H1 (cell line): ENCODE measurements around the gene HADHA. TPM values are rescaled to one million over a fixed set of nuclear protein-coding genes. Genes with fewer than 3 reads are reported as not detected.

Experiments
- BCL11A ChIP-seq, 2 experiments: IDR thresholded peaks; one replicate each; pipeline ENCODE4 v1.6.1; 2011; ENCODE audit warnings: low read depth in 2 of 2, low read length in 2 of 2, mild to moderate bottlenecking in 2 of 2
- CHD2 ChIP-seq: IDR thresholded peaks from 2 replicates; pipeline ENCODE4 v1.6.1; 2012; ENCODE audit warnings: low read length, improper control_type of control experiment
- CHD7 ChIP-seq: fragments of 300-600 bp; sonication (generic); IDR thresholded peaks from 2 replicates; pipeline ENCODE4 v1.7.1; 2012; ENCODE audit warnings: low read length, moderate library complexity, mild to moderate bottlenecking, inconsistent platforms; ENCODE audit not compliant: insufficient replicate concordance
- EP300 ChIP-seq, 2 experiments: IDR thresholded peaks; 1 replicate in 1 of 2; 2 replicates in 1 of 2; pipeline ENCODE4 v1.6.1; 2011 to 2012; ENCODE audit warnings: low read depth in 2 of 2, low read length in 2 of 2, mild to moderate bottlenecking in 2 of 2, borderline replicate concordance in 1 of 2, inconsistent platforms in 1 of 2, moderate library complexity in 1 of 2
- KDM5A ChIP-seq: fragments of 200-600 bp; IDR thresholded peaks from 2 replicates; pipeline ENCODE4 v1.7.1; 2012; ENCODE audit warnings: mild to moderate bottlenecking, low read length, inconsistent platforms, mixed read lengths
- POU5F1 ChIP-seq: IDR thresholded peaks from 2 replicates; pipeline ENCODE4 v1.6.1; 2011; ENCODE audit warnings: low read depth, mild to moderate bottlenecking, low read length, moderate library complexity
- RBBP5 ChIP-seq: IDR thresholded peaks from 2 replicates; pipeline ENCODE4 v1.7.1; 2012; ENCODE audit warnings: low read depth, mild to moderate bottlenecking, inconsistent platforms, low read length, moderate library complexity, borderline replicate concordance
- RXRA ChIP-seq: IDR thresholded peaks from 2 replicates; pipeline ENCODE4 v1.6.1; 2011; ENCODE audit warnings: low read depth, mild to moderate bottlenecking, low read length, moderate library complexity; ENCODE audit not compliant: insufficient read depth
- TCF12 ChIP-seq: IDR thresholded peaks from 2 replicates; pipeline ENCODE4 v1.6.1; 2011; ENCODE audit warnings: low read depth, mild to moderate bottlenecking, low read length
- USF2 ChIP-seq: IDR thresholded peaks from 2 replicates; pipeline ENCODE4 v1.6.1; 2011; ENCODE audit warnings: low read length, improper control_type of control experiment
- polyA plus RNA-seq, 7 experiments: library from polyadenylated mRNA; depleted of rRNA in 3 of 7; stranded (reverse) in 5 of 7; unstranded in 2 of 7; fragments of >200 nt in 5 of 7; fragments of 200-250 nt in 2 of 7; gene quantifications; 1 replicate in 5 of 7; 2 replicates in 1 of 7; 4 replicates in 1 of 7; pipeline versions ENCODE4 v1.2.1 to v1.2.3, GENCODE V29; 2011 to 2013; ENCODE audit warnings: missing spikeins in 2 of 7, mixed read lengths in 2 of 7
- total RNA-seq: library from RNA; stranded (reverse); fragmentation: NEBNext Ultra II Directional; extraction: Animal tissue kit (Norgen Biotek cat#: 25700); gene quantifications from 2 replicates; pipeline ENCODE4 v1.2.1, GENCODE V29; 2021

Gene HADHA
- total and polyA plus RNA-seq, 2 of the 8 experiments (the other 6 are each of a cell fraction or from before 2014, with no cell fraction given), result 64.6 to 131 TPM

GRCh38 chr2:26255759-26256384 is 11.4 kb upstream of the HADHA start (continued):
- TF ChIP-seq USF2, result no peak
- no peak for TF ChIP-seq BCL11A (IDR thresholded peaks at IDR 0.05; ENCODE audit: low read depth in 2 of 2, low read length in 2 of 2)
- no peak for TF ChIP-seq POU5F1
- TF ChIP-seq KDM5A, result no peak
- no peak for TF ChIP-seq CHD2
- no peak for TF ChIP-seq TCF12
- no peak for TF ChIP-seq EP300 (IDR thresholded peaks at IDR 0.05; ENCODE audit: borderline replicate concordance in 1 of 2, low read depth in 2 of 2, low read length in 2 of 2)
- no peak for TF ChIP-seq RBBP5
- TF ChIP-seq CHD7, result no peak
- no peak for TF ChIP-seq RXRA
